Ovary (tissue), 9 donors: Measurements from ENCODE around the gene ATM. TPM values are rescaled to one million over a fixed set of nuclear protein-coding genes. Genes with fewer than 3 reads are reported as not detected.

Source experiments
- DNase-seq, 5 donors: peaks; one replicate each; pipeline ENCODE4 v3.0.0-alpha.2; 2019 to 2020
- H3K27ac ChIP-seq, 2 donors: fragments of 200-600 bp; one replicate each; pipeline versions ENCODE4 v1.5.1 to v1.8.0; 2019 to 2022
- H3K27me3 ChIP-seq: fragments of 200-600 bp; one replicate; pipeline ENCODE4 v1.8.0; 2022
- H3K36me3 ChIP-seq: fragments of 200-600 bp; sonication (generic); one replicate; pipeline ENCODE4 v1.5.1; 2019
- H3K4me1 ChIP-seq: one replicate; pipeline ENCODE4 v1.8.1; 2013; ENCODE audit warnings: mild to moderate bottlenecking, moderate library complexity; ENCODE audit not compliant: insufficient read depth
- H3K4me3 ChIP-seq: fragments of 200-600 bp; sonication (generic); one replicate; pipeline ENCODE4 v1.5.1; 2017
- H3K9me3 ChIP-seq, 2 donors: fragments of 200-600 bp in 1 of 2; sonication (generic) in 1 of 2; one replicate each; pipeline versions ENCODE4 v1.5.1 to v1.8.1; 2013 to 2019; ENCODE audit warnings: mild to moderate bottlenecking in 1 of 2, moderate library complexity in 1 of 2
- CTCF ChIP-seq, 3 donors: fragments of 450-650 bp in 2 of 3; fragments of 200-600 bp in 1 of 3; IDR thresholded peaks; one replicate each; pipeline versions ENCODE4 v1.5.1 to v1.8.0; 2016 to 2022; ENCODE audit warnings: antibody characterized with exemption in 3 of 3, mild to moderate bottlenecking in 1 of 3
- EP300 ChIP-seq: sonication (generic); formaldehyde crosslinking; IDR thresholded peaks from one replicate; pipeline ENCODE4 v1.6.1; 2017; ENCODE audit warnings: antibody characterized with exemption
- POLR2A ChIP-seq: fragments of 450-650 bp; IDR thresholded peaks from one replicate; pipeline ENCODE4 v1.6.1; 2017; ENCODE audit warnings: antibody characterized with exemption, mild to moderate bottlenecking, moderate library complexity
- WGBS, 3 donors: extraction: QIAGEN DNeasy Blood & Tissue Kit in 1 of 3; methylation state at CpG; one replicate each; pipeline versions ENCODE4 v1.1.5 to v1.1.7; 2013 to 2017; 5-methylcytosine and 5-hydroxymethylcytosine counted together
- intact Hi-C, 4 donors: fragments of 100-400 bp; cut with DNase I; formaldehyde crosslinking; loops; one replicate each; pipeline versions ENCODE4 v1.11.0 to v1.15.1; 2022 to 2023
- polyA plus RNA-seq, 2 donors: library from polyadenylated mRNA; stranded (reverse); fragments of 200-250 nt in 1 of 2; fragments of 350-450 nt in 1 of 2; fragmentation: Illumina TruSeq in 1 of 2; extraction: RNeasy Lipid Tissue Mini Kit (QIAGEN cat#74804) in 1 of 2; gene quantifications; one replicate each; pipeline ENCODE4 v1.2.3, GENCODE V29; 2013 to 2014
- total RNA-seq, 7 donors: library from RNA; depleted of rRNA in 2 of 7; stranded (reverse); fragments of >200 nt in 2 of 7; fragmentation: NEBNext Ultra II Directional in 3 of 7; extraction: Animal tissue kit (Norgen Biotek cat#: 25700) in 3 of 7; gene quantifications; one replicate each; pipeline versions ENCODE4 v1.1.0 to v1.2.4, GENCODE V29; 2016 to 2023
- donor health status: DM: no; HTN: no; CAD: no; lungs with moderate emphysema.
- donor health status: DM: no; HTN: no; CAD: no.
- donor health status: Bipolar disorder and iron deficiency.
- donor health status: DM: yes; HTN: yes; CAD: no.
- donor health status: DM: no; HTN: no; CAD: no.
- donor health status: DM: yes; HTN: yes; CAD: no.

The ATM gene
- total and polyA plus RNA-seq, 9 donors, result 29.2 to 104 (median 79.6) TPM

GRCh38 chr11:108235192-108235591 lies 12.3 kb downstream of the ATM start:
- H3K27ac ChIP-seq, result no peak overlapping the region
- DNase-seq, result no peak
- no peak overlapping the region for H3K4me3 ChIP-seq
- H3K36me3 ChIP-seq, result no peaks in the 10 kb centered on the region
- no peaks in the 10 kb centered on the region for H3K27me3 ChIP-seq
- no peaks in the 10 kb centered on the region for H3K4me1 ChIP-seq
- 88 to 96% (median 91%) methylated on average over 1 of the region's 1 CpG for WGBS, 3 donors
- H3K9me3 ChIP-seq, result no peaks in the 10 kb centered on the region
- no peak for TF ChIP-seq CTCF (IDR thresholded peaks at IDR 0.05)
- TF ChIP-seq EP300, result no peak
- TF ChIP-seq POLR2A, result no peak
- intact Hi-C loops, result no loop called here

DNA sequence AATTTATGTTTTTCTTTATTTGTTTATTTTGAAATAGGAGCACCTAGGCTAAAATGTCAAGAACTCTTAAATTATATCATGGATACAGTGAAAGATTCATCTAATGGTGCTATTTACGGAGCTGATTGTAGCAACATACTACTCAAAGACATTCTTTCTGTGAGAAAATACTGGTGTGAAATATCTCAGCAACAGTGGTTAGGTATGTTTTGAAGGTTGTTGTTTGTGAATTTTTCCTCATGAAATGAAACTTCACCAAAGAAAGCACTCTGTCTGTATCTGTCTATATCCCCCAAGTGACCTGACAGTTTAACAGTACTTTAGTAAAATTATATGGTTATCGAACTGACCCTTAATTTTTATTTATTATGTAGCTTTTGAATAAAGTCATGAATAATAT lies 12.8 kb downstream of the ATM start:
- 94 to 99% (median 98%) methylated on average over 2 of the region's 2 CpGs for WGBS, 3 donors
- H3K9me3 ChIP-seq, result no peaks in the 10 kb centered on the region
- no peak overlapping the region for H3K27ac ChIP-seq
- no peak for DNase-seq
- H3K36me3 ChIP-seq, result no peaks in the 10 kb centered on the region
- no peak overlapping the region for H3K4me3 ChIP-seq
- no peak for TF ChIP-seq POLR2A
- intact Hi-C loops, result no loop called here
- no peaks in the 10 kb centered on the region for H3K4me1 ChIP-seq
- no peaks in the 10 kb centered on the region for H3K27me3 ChIP-seq

DNA sequence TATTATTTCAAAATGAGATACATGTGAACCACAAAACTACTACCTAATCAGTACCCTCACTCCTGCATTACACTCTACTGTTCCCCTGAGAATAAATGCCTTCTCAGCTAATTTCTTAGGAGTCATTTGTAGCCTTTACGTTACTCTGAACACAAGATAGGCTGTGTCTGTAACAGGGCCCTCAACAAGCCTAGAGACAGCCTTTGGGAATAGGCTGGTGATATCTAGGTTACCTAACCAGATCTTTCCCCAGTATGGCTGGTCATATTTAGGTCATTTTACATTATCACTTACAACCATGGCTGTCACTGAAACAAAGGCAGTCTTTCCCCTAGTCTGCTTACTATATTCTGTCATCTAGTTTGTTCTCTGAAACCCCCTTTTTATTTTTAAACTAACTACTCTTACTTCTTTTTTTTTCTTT lies 14.2 kb downstream of the ATM start:
- TF ChIP-seq POLR2A, result no peak
- no peak for TF ChIP-seq CTCF (IDR thresholded peaks at IDR 0.05)
- TF ChIP-seq EP300, result no peak
- DNase-seq, result no peak
- 91 to 94% (median 93%) methylated on average over 1 of the region's 1 CpG for WGBS, 3 donors
- Histone ChIP-seq H3K27ac (no peak overlapping the region), H3K36me3 (no peaks in the 10 kb centered on the region), H3K4me3 (no peak overlapping the region), H3K27me3 (no peaks in the 10 kb centered on the region), H3K9me3 (no peaks in the 10 kb centered on the region), H3K4me1 (no peaks in the 10 kb centered on the region)
- intact Hi-C loops, result no loop called here

GRCh38 chr11:108239076-108239475 lies 16.2 kb downstream of the ATM start:
- Histone ChIP-seq H3K36me3 (no peaks in the 10 kb centered on the region), H3K27me3 (no peaks in the 10 kb centered on the region)
- no peak for TF ChIP-seq POLR2A

DNA sequence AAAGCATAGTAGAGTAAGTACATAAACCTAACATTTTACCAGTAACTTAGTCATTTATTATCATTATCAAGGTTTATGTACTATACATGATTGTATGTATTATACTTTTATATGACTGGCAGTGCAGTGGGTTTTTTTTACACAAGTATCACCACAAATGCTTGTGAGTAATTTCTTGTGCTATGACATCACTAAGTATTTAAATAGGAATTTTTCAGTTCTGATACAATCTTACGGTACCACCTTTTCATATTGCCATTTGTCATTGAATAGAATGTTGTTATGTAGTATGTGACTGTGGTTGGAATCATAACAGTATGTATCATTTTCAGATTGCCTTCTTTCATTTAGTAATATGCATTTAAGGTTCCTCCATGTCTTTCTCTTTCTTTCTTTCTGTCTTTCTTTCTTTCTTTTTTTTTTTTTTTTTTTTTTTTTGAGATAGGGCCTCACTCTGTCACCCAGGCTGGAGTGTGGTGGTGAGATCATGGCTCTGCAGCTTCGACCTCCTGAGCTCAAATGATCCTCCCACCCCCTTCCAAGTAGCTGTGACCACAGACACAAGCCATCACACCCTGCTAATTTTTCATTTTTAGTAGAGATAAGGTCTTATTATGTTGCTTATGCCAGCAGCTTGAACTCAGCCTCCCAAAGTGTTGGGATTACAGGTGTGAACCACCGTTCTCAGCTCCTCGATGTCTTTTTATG lies 18.6 kb downstream of the ATM start:
- Histone ChIP-seq H3K27me3 (no peaks in the 10 kb centered on the region), H3K27ac (no peak overlapping the region), H3K9me3 (no peaks in the 10 kb centered on the region), H3K4me3 (no peak overlapping the region), H3K4me1 (no peaks in the 10 kb centered on the region), H3K36me3 (no peaks in the 10 kb centered on the region)
- no peak for DNase-seq
- TF ChIP-seq POLR2A (no peak), CTCF (IDR thresholded peaks at IDR 0.05) (no peak), EP300 (no peak)
- WGBS, 3 donors, result 78 to 99% (median 91%) methylated on average over 4 of the region's 4 CpGs
- intact Hi-C loops, result no loop called here

More at GRCh38 chr11:108239076-108239475, 16.2 kb downstream of the ATM start:
- H3K4me1 ChIP-seq, result no peaks in the 10 kb centered on the region
- no peaks in the 10 kb centered on the region for H3K9me3 ChIP-seq
- H3K4me3 ChIP-seq, result no peak overlapping the region
- intact Hi-C loops, result no loop called here
- DNase-seq, result no peak
- no peak overlapping the region for H3K27ac ChIP-seq
